GM19351 (cell line): ENCODE measurements around the gene ARPC4.
A peak's percentile ranks its signal among the peaks of the same experiment; 100 is the strongest.
"Not testable (repeated sequence)": the region's sequence is repeated elsewhere in the genome, so short reads cannot be mapped to it uniquely, and the experiment has no call there.

Experiments
- ATAC-seq: cut with Tn5 transposase; IDR thresholded peaks from one replicate; pipeline ENCODE4 v1.9.1; 2021; ENCODE audit warnings: mild to moderate bottlenecking, moderate library complexity; ENCODE audit not compliant: unreplicated experiment

Gene ARPC4

DNA sequence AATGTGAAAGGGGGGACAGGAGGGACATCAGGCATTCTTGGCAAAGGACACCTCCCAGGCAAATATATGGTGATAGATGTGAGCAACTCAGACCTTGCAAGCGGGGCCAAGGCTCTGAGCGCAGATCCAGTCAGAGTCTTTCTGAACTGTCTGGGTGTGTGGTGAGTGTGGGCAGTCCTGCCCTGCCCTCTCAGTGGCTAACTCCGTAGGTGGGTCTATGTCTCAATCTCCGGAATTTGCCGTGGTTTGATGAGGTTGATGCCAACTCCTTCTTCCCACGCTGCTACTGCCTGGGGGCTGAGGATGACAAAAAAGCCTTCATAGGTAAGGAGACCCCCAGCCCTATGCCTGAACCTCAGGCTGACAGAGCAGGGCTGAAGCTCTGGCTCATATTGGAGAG is 24.6 kb downstream of the ARPC4 start:
- ATAC-seq, result no peak

GRCh38 chr3:9818666-9819335 is 25.9 kb downstream of the ARPC4 start:
- no peak for ATAC-seq

GRCh38 chr3:9820543-9820942 is 27.7 kb downstream of the ARPC4 start:
- no peak for ATAC-seq

- ATAC-seq, result no peak
Measured at GRCh38 chr3:9820946-9821345, 28.1 kb downstream of the ARPC4 start.

DNA sequence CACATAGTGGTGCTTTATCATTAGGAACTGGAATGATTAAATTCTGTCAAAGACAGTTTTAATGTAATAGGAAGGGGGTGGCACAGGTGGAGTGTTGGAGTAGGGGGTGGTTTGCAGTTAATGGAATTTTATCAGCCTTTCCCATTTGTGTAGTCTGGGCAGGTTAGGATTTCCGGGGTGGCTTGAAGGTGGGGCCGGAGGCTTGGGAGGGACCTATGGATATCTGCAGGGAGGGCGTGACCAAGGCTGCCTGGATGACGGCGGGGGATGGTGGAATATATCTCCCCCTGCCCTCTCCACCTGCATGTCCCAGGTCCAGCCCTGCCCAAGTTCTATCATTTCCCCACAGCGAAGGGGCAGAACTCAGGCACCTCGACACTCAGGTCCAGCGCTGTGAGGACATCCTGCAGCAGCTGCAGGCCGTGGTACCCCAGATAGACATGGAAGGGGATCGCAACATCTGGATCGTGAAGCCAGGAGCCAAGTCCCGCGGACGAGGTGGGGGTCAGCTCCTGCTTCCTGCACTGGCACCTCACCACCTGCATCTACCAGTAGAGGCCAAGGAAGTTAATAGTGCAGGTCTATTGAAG is 32.7 kb downstream of the ARPC4 start:
- no peak for ATAC-seq

- no peak for ATAC-seq
Measured at GRCh38 chr3:9826815-9827573, 34.1 kb downstream of the ARPC4 start.

GRCh38 chr3:9828801-9829755 is 36.2 kb downstream of the ARPC4 start:
- no peak for ATAC-seq

GRCh38 chr3:9831253-9831652 is 38.4 kb downstream of the ARPC4 start:
- ATAC-seq, result no peak

- no peak for ATAC-seq
Measured at GRCh38 chr3:9833078-9833477, 40.2 kb downstream of the ARPC4 start.

- ATAC-seq, result no peak
Measured at GRCh38 chr3:9834520-9835380, 41.9 kb downstream of the ARPC4 start.

GRCh38 chr3:9837701-9838582 is 45.1 kb downstream of the ARPC4 start:
- ATAC-seq, result no peak

GRCh38 chr3:9838856-9839255 is 46.0 kb downstream of the ARPC4 start:
- no peak for ATAC-seq

- ATAC-seq, result no peak
Measured at GRCh38 chr3:9841015-9841414, 48.1 kb downstream of the ARPC4 start.

DNA sequence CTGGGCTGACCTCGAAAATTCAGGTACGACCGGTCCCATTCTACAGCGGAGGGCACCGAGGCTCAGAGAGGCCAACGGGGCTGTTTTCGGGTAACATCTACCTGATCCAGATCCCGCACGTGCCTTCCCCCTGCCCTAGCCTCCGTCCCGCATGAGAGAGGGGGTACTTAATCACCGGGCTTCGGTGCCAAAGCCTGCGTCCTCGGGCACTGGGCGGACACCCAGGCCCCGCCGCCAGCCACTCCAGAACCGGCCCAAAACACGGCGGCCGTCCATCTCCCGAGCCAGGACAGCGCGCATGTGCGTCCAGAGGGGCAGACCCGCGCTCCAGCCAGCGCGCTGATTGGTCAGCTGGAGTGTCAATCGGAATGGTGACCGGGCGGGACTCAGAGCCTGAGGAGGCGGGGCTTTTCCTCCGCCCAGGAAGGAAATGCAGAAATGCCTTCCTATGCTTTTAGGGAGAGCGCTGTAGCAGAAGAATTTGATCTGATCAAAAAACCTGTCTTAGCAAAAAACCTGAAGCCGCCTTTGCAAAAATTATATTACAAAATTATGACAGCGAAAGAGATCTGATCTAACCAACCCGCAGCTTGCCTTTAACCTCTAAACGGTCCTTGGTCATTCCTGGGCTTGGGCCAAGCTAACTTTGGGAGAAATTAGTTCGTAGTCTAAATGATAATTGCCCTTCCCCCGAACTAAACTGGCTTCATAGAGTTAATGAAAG is 51.0 kb downstream of the ARPC4 start, which contains the start of gene RPUSD3:
RPUSD3 (minus strand) TSS at position 294 of the 724 bp plus-strand sequence; CDS start at position 276, 18 bp downstream.
- peak; percentile 98 for ATAC-seq

DNA sequence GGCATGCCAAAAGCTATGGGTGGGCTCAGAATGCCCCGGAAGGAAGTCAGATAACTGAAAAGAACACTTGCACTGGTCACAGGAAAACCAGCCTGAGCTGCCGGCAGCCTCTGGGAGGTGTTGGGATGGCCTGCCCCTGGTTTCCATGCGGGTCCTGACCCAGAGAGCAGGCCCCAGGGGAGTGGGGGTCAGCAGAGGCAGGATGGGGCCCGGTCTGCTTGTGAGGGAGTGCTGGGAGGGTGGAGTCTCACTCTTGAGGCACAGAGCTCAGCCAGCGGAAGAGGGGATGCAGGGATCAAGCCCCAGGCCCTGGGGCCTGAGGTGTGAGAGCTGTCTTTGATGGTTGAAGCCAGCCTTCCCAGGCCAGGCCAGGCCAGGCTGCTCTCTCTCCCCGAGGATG is 53.3 kb downstream of the ARPC4 start:
- no peak for ATAC-seq

- ATAC-seq, result no peak
Measured at GRCh38 chr3:9846931-9847488, 54.1 kb downstream of the ARPC4 start.

GRCh38 chr3:9847870-9848269 is 55.0 kb downstream of the ARPC4 start:
- ATAC-seq, result not testable (repeated sequence)

DNA sequence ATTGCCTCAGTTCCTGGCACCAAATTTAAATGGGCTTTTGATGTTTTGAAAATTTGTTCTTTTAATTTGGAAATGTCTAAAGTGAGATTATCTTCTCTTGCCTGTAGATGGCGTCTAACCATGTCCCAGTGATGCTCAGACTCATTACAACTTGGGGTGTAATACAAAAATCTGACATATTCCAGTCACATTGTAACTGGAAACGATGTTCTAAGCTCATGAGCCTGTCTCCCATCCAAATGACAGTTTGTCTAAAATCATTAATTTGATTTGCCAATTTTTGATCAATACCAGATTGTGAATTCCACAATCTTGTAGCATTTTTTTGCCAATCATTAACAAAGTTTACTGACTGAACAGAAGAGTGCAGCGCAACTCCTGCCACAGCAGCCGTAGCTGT is 56.0 kb downstream of the ARPC4 start:
- ATAC-seq, result not testable (repeated sequence)
